Fibroblast of lung (primary cell): ENCODE measurements around the gene GALNT12.

Experiments
- EZH2 ChIP-seq: IDR thresholded peaks from 2 replicates; pipeline ENCODE4 v1.5.1; 2012; ENCODE audit warnings: low read length, control low read depth, mild to moderate bottlenecking; ENCODE audit errors: missing control alignments
- TF ChIP-seq, protein P1 (sequence below), 2 donors: IDR thresholded peaks in 1 of 2; conservative IDR thresholded peaks in 1 of 2; 1 replicate in 1 of 2; 2 replicates in 1 of 2; pipeline ENCODE4 v1.5.1; 2011 to 2012; ENCODE audit warnings: low read length in 2 of 2, control low read depth in 1 of 2, inconsistent platforms in 1 of 2, low read depth in 1 of 2, mild to moderate bottlenecking in 1 of 2

DNA sequence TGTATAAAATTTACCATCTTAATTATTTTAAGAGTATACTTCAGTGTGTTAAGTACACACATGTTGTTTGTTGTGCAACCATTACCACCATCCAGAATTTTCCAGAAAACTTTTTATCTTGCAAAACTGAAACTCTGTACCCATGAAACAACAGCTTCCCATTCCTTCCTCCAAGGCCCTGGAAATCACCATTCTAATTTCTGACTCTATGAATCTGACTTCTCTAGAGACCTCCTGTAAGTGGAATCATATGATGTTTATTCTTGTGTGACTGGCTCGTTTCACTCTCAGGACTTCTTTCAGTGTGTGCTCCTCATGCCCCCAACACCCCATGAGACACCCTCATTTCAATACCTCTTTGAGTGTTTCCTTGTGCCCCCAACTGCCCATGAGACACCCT, 75.8 kb downstream of the GALNT12 start:
- TF ChIP-seq, protein P1, sequence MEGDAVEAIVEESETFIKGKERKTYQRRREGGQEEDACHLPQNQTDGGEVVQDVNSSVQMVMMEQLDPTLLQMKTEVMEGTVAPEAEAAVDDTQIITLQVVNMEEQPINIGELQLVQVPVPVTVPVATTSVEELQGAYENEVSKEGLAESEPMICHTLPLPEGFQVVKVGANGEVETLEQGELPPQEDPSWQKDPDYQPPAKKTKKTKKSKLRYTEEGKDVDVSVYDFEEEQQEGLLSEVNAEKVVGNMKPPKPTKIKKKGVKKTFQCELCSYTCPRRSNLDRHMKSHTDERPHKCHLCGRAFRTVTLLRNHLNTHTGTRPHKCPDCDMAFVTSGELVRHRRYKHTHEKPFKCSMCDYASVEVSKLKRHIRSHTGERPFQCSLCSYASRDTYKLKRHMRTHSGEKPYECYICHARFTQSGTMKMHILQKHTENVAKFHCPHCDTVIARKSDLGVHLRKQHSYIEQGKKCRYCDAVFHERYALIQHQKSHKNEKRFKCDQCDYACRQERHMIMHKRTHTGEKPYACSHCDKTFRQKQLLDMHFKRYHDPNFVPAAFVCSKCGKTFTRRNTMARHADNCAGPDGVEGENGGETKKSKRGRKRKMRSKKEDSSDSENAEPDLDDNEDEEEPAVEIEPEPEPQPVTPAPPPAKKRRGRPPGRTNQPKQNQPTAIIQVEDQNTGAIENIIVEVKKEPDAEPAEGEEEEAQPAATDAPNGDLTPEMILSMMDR (conservative IDR thresholded peaks at IDR 0.05 in 1 of 2, IDR thresholded peaks at IDR 0.05 in 1 of 2; ENCODE audit: low read depth in 1 of 2, low read length in 2 of 2): no peak
- TF ChIP-seq EZH2: no peak
